GM12865 (cell line): Measurements from ENCODE around the gene TSNAX.

Source experiments
- DNase-seq: peaks from one replicate; pipeline ENCODE4 v3.0.0; 2010; ENCODE audit warnings: low read depth
- H3K4me3 ChIP-seq: 2 replicates; pipeline ENCODE4 v1.5.1; 2011; ENCODE audit warnings: mild to moderate bottlenecking, low read depth, low read length, control low read depth
- TF ChIP-seq, protein P1 (sequence below): IDR thresholded peaks from 2 replicates; pipeline ENCODE4 v1.5.1; 2011; ENCODE audit warnings: low read length, control low read depth, low read depth, inconsistent platforms; ENCODE audit not compliant: insufficient read depth; ENCODE audit errors: missing control alignments

Gene TSNAX

DNA sequence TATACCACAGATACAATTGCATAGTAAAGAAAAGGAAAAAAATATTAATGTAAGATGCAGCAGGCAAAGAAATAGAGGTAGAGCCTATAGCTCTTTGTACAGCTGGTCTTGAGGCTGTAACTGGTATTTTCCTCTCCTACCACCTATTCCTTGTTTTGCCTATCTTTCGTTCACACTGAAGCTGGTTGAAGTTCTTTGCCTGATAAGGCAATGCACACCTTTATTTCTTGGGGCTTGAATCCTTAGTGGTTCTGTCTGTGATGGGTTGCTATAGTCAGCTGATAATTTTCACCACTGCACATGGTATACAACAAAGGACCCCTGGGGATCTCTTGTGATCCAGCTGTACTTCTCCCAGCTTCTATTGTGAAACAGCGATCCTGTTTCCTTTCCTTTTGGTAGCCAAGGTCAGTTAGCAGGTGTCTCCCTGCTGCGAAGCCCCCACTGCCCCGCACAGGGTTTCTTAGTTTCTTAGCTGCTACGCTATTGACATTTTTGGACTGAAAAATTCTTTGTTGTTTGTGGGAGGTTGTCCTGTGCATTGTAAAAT is 9.9 kb upstream of the TSNAX start:
- H3K4me3 ChIP-seq = no peak overlapping the region
- no peak for DNase-seq
- TF ChIP-seq, protein P1, sequence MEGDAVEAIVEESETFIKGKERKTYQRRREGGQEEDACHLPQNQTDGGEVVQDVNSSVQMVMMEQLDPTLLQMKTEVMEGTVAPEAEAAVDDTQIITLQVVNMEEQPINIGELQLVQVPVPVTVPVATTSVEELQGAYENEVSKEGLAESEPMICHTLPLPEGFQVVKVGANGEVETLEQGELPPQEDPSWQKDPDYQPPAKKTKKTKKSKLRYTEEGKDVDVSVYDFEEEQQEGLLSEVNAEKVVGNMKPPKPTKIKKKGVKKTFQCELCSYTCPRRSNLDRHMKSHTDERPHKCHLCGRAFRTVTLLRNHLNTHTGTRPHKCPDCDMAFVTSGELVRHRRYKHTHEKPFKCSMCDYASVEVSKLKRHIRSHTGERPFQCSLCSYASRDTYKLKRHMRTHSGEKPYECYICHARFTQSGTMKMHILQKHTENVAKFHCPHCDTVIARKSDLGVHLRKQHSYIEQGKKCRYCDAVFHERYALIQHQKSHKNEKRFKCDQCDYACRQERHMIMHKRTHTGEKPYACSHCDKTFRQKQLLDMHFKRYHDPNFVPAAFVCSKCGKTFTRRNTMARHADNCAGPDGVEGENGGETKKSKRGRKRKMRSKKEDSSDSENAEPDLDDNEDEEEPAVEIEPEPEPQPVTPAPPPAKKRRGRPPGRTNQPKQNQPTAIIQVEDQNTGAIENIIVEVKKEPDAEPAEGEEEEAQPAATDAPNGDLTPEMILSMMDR = no peak

DNA sequence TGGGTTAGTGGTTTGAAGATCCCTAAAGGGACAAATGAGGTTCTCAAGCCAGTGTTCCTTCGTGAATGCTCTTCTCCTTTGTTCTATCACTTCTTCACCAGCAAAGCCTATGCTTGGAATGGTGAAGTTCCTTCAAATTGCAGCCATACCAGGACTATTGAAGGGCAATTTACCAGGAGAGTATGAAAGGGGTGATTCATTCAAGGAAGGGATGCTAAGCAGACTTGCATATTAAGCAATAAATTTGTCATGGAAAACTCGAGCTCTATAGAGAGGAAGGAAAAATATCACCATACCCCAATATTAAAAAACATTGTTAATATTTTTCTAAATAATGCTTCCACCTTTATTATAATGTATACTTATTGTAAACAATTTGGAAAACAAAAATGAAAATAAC is 9.3 kb upstream of the TSNAX start:
- TF ChIP-seq, protein P1 = no peak
- no peak for DNase-seq
- no peak overlapping the region for H3K4me3 ChIP-seq

DNA sequence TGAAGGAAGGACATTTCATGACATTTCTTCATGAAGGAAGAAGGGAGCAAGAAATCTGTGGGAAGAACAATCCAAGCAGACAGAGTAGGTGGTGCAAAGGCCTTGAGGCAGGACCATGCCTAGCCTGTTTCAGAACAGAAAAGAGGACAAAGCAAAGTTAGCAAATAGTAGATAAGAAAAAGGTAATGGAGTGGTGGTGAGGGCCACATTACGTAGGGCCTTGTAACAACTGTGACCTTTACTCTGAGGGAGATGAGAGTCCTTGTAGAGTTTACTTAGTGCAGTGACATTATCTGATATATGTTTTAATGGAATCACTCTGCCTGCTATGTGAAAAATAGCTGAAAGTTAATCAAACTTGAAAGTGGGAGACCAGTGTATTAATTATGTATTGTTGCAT is 6.4 kb upstream of the TSNAX start:
- TF ChIP-seq, protein P1 = no peak
- no peak for DNase-seq
- no peak overlapping the region for H3K4me3 ChIP-seq

DNA sequence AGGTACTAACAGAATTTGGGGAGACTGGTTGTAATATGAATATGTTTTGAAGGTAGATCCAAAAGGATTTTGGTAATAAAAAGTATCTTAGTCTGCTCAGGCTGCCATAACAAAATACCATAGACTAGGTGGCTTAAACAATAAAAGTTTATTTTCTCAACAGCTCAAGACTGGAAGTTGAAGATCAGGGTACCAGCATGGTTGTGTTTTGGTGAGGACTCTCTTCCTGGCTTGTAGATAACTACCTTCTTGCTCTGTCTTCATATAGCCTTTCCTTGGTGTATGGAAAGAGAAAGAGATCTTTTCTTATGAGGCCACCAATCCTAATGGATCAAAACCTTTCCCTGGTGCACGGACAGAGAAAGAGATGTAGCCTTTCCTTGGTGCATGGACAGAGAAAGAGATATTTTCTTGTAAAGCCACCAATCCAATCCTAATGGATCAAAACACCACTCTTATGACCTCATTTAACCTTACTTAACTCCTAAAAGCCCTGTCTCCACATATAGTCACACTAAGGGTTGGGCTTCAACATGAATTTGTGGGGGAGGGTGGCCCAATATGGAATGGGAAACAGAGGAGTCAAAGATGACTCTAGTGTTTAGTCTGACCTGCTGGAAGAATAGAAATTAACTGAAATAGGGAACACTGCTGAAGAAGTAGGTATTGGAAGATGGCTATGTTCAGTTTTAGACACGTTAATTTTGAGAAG is 5.4 kb upstream of the TSNAX start:
- TF ChIP-seq, protein P1 = no peak
- H3K4me3 ChIP-seq = no peak overlapping the region
- no peak for DNase-seq

DNA sequence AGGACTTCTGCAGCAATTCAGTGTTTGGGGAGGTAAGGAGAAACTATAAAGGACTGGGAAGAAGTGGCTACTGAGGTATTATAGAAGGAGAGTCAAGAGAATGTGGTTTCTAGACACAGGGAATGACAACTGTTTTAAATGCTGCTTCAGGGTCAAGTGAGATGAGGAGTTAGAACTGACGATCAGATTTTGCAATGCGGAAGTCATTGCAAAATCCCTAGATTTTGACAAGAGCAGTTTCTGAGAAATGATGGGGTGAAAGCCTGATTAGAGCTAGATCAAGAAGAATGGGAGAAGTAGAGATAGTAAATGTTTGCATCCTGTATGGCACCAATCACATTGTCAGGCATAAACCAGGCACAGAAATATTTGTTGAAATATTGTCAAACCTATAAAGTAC is 4.7 kb upstream of the TSNAX start:
- TF ChIP-seq, protein P1 = no peak
- H3K4me3 ChIP-seq = no peak overlapping the region
- DNase-seq = no peak

DNA sequence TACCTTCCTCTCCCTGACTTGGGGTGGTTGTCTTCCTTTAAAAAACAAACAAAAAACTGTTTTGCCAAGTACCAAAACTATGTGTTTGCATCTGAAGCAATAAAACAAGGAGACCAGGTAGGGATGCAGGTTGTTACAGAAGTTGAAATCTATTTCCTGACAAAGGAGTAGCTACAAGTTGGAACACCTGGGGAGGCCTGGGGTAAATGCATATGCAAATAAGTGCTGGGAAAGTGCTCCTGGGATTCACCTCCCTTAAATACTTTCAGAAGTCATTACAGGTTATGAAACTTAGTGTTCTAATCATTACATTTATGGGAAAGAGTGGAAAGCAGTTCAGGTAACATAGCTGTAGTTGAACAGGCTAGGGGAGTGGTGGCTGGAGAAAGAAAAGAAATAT is 1.9 kb upstream of the TSNAX start:
- no peak for DNase-seq
- TF ChIP-seq, protein P1 = no peak
- H3K4me3 ChIP-seq = no peak overlapping the region
